AG09319 (cell line): ENCODE measurements around the gene TRIM28.

Experiments
- DNase-seq: peaks from one replicate; pipeline ENCODE4 v3.0.0-alpha.2; 2010; ENCODE audit warnings: low read depth; ENCODE audit errors: extremely low read depth
- TF ChIP-seq, protein P1 (sequence below): IDR thresholded peaks from 2 replicates; pipeline ENCODE4 v1.5.1; 2011; ENCODE audit warnings: low read depth, mild to moderate bottlenecking, inconsistent platforms, low read length, moderate library complexity

Gene TRIM28

GRCh38 chr19:58516246-58516836 lies 27.5 kb upstream of the TRIM28 start:
- no peak for DNase-seq

DNA sequence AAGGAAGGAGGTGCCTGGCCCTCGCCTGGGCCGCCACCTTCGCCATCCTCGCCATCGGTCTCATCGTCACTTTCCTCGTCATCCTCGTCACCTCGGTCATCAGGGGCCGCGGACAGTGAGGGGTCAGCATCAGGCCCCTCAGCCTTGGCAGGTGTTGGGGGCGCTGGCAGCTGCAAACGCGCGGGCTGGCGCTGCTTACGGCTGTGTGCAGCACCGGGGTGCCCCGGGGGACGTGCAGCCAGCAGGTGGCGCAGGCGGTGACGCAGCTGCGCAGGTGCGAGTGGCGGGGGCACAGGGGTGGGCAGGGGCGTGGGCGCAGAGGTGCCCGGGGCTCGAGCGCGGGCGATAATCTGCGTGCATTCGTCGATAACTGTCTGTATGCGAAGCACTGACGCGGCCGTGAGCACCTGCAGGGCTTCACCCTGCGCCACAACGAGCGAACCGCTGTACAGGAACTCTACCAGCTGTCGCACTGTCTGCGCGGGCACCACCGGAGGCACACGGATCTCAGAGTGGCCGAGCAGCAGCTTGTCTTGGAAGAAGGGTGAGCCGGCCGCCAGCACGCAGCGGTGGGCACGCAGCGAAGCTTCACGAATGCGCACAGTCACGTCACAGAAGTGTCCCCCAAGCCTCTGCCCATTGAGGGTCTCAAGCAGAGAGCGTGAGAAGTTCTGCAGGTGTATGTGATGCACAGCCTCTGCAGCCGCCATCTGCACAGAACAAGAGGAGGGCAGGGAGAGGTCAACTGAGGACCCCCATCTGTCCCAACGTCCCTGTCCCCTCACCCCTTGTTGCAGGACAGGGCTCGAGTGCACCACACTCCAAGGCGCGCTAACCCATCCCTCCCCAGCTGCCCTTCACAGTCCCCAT lies 26.7 kb upstream of the TRIM28 start:
- DNase-seq, result no peak
- TF ChIP-seq, protein P1, sequence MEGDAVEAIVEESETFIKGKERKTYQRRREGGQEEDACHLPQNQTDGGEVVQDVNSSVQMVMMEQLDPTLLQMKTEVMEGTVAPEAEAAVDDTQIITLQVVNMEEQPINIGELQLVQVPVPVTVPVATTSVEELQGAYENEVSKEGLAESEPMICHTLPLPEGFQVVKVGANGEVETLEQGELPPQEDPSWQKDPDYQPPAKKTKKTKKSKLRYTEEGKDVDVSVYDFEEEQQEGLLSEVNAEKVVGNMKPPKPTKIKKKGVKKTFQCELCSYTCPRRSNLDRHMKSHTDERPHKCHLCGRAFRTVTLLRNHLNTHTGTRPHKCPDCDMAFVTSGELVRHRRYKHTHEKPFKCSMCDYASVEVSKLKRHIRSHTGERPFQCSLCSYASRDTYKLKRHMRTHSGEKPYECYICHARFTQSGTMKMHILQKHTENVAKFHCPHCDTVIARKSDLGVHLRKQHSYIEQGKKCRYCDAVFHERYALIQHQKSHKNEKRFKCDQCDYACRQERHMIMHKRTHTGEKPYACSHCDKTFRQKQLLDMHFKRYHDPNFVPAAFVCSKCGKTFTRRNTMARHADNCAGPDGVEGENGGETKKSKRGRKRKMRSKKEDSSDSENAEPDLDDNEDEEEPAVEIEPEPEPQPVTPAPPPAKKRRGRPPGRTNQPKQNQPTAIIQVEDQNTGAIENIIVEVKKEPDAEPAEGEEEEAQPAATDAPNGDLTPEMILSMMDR, result no peak

More at GRCh38 chr19:58516246-58516836, 27.5 kb upstream of the TRIM28 start:
- TF ChIP-seq, protein P1, result no peak

DNA sequence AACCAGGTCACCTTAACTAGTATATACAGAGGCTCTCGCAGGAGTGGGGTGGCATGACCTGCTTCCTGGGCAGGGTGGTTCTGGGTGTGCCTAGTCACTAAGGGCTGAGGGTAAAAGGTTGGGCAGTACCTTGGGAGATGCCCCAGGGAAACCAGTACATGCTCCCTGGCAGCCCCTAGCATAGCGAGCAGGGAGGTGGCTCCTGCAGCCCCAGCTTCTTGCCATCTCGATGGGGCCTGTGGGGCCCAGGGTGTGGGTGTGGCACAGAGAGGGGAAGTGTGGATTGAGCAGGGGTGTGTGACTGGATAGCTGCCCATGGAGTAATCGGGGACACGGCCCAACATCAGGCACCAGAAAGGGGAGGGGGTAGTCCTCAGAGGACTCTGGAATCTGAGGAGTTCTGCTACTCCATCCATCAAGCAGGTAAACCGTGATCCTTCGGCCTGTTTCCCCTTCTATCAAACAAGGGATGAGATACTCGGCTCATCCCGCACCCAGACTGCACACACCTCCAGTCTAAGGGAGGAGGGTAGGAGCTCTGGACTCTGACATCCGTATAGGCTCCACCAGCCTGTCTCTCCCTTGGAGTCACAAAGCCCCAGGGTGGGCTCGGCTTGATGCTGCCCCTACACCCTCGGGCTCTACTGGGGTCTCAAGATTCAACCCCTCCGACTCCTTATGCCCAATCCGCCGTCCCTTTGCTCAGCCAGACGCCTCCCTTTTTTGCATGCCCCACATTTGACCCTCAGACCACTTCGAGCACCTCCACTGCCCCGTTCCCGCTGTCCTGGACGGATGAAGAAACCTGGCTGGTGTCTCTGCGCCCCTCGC lies 25.4 kb upstream of the TRIM28 start:
- DNase-seq, result no peak
- TF ChIP-seq, protein P1, result no peak

DNA sequence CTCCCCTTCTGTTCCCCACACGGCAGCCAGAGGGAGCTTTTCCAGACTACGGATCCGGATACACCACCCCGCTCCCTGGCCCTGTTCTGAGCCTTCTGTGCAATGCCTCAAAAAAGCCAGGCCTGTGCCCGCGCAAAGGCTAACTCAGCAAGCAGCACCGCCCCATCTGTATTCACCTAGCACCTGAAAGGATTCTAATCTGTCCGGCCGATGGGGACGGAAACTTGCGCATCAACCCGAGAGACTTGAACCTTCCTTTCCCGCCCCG lies 24.8 kb upstream of the TRIM28 start:
- DNase-seq, result peak; percentile 28

DNA sequence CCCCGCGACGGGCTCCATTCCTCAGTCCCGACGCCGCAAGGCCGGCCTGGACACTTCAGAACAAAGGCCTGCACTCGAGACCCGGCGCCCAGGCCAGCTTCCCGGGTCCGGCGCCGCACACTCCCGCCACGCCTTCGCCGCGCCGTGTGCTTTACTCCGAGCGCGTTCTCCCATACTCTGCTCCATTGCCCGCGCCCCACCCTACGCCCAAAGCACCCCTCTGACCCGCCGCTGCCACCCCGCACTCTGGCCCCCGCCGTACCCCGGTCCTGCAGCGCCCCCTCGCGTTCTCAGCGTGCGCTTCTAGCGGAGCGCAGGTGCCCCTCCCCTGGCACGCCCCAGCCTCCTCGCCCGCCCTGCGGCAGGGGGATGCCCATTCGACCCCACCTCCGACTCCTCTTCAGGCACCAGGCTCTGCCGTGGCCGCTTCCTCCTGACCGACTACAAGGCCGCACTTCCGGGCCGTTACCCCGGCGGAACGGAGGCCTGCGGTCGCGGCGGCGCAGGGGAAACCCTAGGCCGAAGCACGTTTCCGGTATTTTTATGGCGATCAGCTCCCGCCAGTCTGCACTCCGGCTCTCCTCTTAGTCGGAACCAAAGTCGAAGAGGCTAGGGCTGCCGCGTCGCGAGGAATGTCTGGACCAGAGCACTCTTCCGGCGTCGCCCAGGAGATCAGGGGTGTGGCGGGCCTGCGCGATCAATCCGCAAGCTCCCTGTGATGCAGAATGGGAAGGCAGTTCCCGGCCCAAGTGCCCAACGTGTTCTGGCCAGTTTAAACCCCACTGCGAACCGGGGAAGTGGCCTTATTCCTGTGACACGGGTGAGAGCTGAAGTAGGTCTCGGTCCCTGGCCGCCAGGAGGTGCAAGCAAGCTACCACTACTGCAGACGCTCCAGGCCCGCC lies 24.3 kb upstream of the TRIM28 start, which contains the start of gene ZBTB45:
TSS of gene ZBTB45 (minus strand) at position 456 of the 902 bp plus-strand sequence. CDS start 2,137 bp downstream, outside the sequence.
- TF ChIP-seq, protein P1, result peak; percentile 72
- peak; percentile 89 for DNase-seq

More for the DNA sequence above, 24.8 kb upstream of the TRIM28 start:
- TF ChIP-seq, protein P1, result peak; percentile 83

DNA sequence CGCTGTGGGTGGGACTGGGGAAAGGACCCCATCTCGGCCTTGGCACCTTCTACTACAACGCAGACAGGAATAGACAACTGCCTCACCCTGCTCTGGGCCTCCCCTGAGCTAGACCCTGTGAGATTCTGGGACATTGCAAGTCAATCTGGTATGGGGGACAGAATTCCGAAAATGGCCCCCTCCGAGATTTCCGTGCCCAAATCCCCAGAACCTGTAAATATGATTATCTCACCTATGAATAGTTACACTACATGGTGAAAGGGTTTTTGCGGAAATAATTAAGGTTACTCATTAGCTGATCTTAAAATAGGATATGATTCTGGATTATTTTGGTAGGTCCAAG lies 23.6 kb upstream of the TRIM28 start:
- no peak for DNase-seq
- TF ChIP-seq, protein P1, result no peak
